HS-27A (cell line): Measurements from ENCODE around the gene C1QC.
A peak's percentile ranks its signal among the peaks of the same experiment; 100 is the strongest.

Experiments
- DNase-seq: peaks from one replicate; pipeline ENCODE4 v3.0.0-alpha.2; 2012; ENCODE audit warnings: low read depth, missing footprints

Gene C1QC

GRCh38 chr1:22680726-22681125 is 37.3 kb downstream of the C1QC start:
- no peak for DNase-seq

GRCh38 chr1:22681556-22682276 is 38.3 kb downstream of the C1QC start:
- no peak for DNase-seq

GRCh38 chr1:22683547-22683946 is 40.1 kb downstream of the C1QC start:
- DNase-seq, result no peak

GRCh38 chr1:22685591-22686059 is 42.2 kb downstream of the C1QC start:
- DNase-seq, result no peak

GRCh38 chr1:22687191-22687590 is 43.8 kb downstream of the C1QC start:
- no peak for DNase-seq

- DNase-seq, result no peak
These were observed 45.0 kb downstream of the C1QC start for GRCh38 chr1:22688466-22688865.

- DNase-seq, result peak; percentile 23
These were observed 46.1 kb downstream of the C1QC start for GRCh38 chr1:22689505-22689904.

GRCh38 chr1:22691031-22691753 is 47.8 kb downstream of the C1QC start:
- no peak for DNase-seq

- DNase-seq, result no peak
These were observed 50.7 kb downstream of the C1QC start for GRCh38 chr1:22694172-22694571.

- DNase-seq, result no peak
These were observed 53.2 kb downstream of the C1QC start for GRCh38 chr1:22696610-22697009.
